Activated CD4-positive, alpha-beta T cell treated with anti-CD3 and anti-CD28 coated beads for 36 hours (primary cell): Measurements from ENCODE around the gene NUDT6. TPM values are rescaled to one million over a fixed set of nuclear protein-coding genes. Genes with fewer than 3 reads are reported as not detected.

Source experiments
- ATAC-seq: fragments of 200-7000 bp; cut with Tn5 transposase; one replicate; pipeline ENCODE4 v1.10.0; 2021; ENCODE audit warnings: mild to moderate bottlenecking, moderate library complexity
- CTCF ChIA-PET: fragments of 350-600 bp; sonication (Branson Sonifier 250); formaldehyde crosslinking; loops from one replicate; lab custom pipeline; 2021; ENCODE audit warnings: antibody characterized with exemption; lab: Charles Lee
- POLR2A ChIA-PET: fragments of 350-600 bp; sonication (Branson Sonifier 250); formaldehyde crosslinking; loops from one replicate; lab custom pipeline; 2021; ENCODE audit warnings: antibody characterized with exemption, inconsistent platforms; lab: Charles Lee
- DNase-seq: peaks from one replicate; pipeline ENCODE4 v3.0.0-alpha.2; 2020
- H3K27ac Mint-ChIP-seq: one replicate; pipeline ENCODE4 v1.8.0; 2021; ENCODE audit warnings: mixed read lengths
- H3K27me3 Mint-ChIP-seq: one replicate; pipeline ENCODE4 v1.8.0; 2021; ENCODE audit warnings: mixed read lengths
- H3K36me3 Mint-ChIP-seq: one replicate; pipeline ENCODE4 v1.8.0; 2021; ENCODE audit warnings: low read depth, mixed read lengths
- H3K4me1 Mint-ChIP-seq: one replicate; pipeline ENCODE4 v1.8.0; 2021; ENCODE audit warnings: mixed read lengths
- H3K4me3 Mint-ChIP-seq: one replicate; pipeline ENCODE4 v1.8.0; 2021; ENCODE audit warnings: mild to moderate bottlenecking, moderate library complexity, mixed read lengths
- H3K9me3 Mint-ChIP-seq: one replicate; pipeline ENCODE4 v1.8.0; 2021; ENCODE audit warnings: low read depth, mixed read lengths
- intact Hi-C, 2 experiments: fragments of 100-400 bp; cut with DNase I in 1 of 2; cut with micrococcal nuclease in 1 of 2; formaldehyde crosslinking; loops; one replicate each; pipeline versions ENCODE4 v1.14.2 to v1.15.1; 2022 to 2024; cut with DNase I, micrococcal nuclease
- total RNA-seq, 2 experiments: library from RNA; stranded (reverse); gene quantifications; one replicate each; pipeline ENCODE4 v1.2.3, GENCODE V29; 2021

NUDT6 gene
- total RNA-seq, 2 experiments from 2014 or later = 8.8 to 9.2 TPM

GRCh38 chr4:122914292-122914904, 8.0 kb downstream of the NUDT6 start:
- Mint-ChIP-seq H3K27me3 (no peaks in the 10 kb centered on the region), H3K36me3 (peaks cover 5% of the 10 kb centered on the region), H3K9me3 (no peaks in the 10 kb centered on the region), H3K4me3 (no peak overlapping the region), H3K4me1 (no peaks in the 10 kb centered on the region), H3K27ac (no peak overlapping the region)
- DNase-seq (peak; percentile 51), ATAC-seq (peak; percentile 85)
- intact Hi-C loops = loop anchor here (1.0 to 5.0 kb wide), 3 partner anchors 156 to 1012 kb away; no protein-coding TSS in a partner anchor
- ChIA-PET POLR2A (no interaction called here), CTCF (interaction anchor here (0.6 to 6.2 kb wide), 44 partner anchors 8 to 1014 kb away, joined by 3 to 54 read pairs (median 4); partner anchors contain the start of genes BBS12 and NUDT6)

GRCh38 chr4:122912810-122913575, 9.4 kb downstream of the NUDT6 start:
- ATAC-seq (no peak), DNase-seq (no peak)
- no peak overlapping the region for H3K27ac Mint-ChIP-seq
- H3K4me1 Mint-ChIP-seq = no peaks in the 10 kb centered on the region
- ChIA-PET POLR2A (no interaction called here), CTCF (interaction anchor here (0.7 to 6.2 kb wide), 11 partner anchors 10 to 689 kb away, joined by 3 to 54 read pairs (median 13); partner anchors contain the start of gene NUDT6)
- intact Hi-C loops = loop anchor here in 1 of 2 experiments (5.0 kb wide), 1 partner anchor 1011 kb away; no protein-coding TSS in a partner anchor
- H3K9me3 Mint-ChIP-seq = no peaks in the 10 kb centered on the region
- H3K27me3 Mint-ChIP-seq = no peaks in the 10 kb centered on the region
- peaks cover 5% of the 10 kb centered on the region for H3K36me3 Mint-ChIP-seq
- no peak overlapping the region for H3K4me3 Mint-ChIP-seq

GRCh38 chr4:122911588-122911987, 10.8 kb downstream of the NUDT6 start:
- no peaks in the 10 kb centered on the region for H3K4me1 Mint-ChIP-seq
- H3K27ac Mint-ChIP-seq = no peak overlapping the region
- ChIA-PET CTCF (interaction anchor here (0.6 to 6.2 kb wide), 7 partner anchors 9 to 156 kb away, joined by 3 to 54 read pairs (median 4); partner anchors contain the start of gene NUDT6), POLR2A (no interaction called here)
- H3K36me3 Mint-ChIP-seq = peaks cover 5% of the 10 kb centered on the region
- ATAC-seq (no peak), DNase-seq (no peak)
- no peak overlapping the region for H3K4me3 Mint-ChIP-seq
- no peaks in the 10 kb centered on the region for H3K9me3 Mint-ChIP-seq
- intact Hi-C loops = loop anchor here in 1 of 2 experiments (5.0 kb wide), 1 partner anchor 1009 kb away; no protein-coding TSS in a partner anchor
- H3K27me3 Mint-ChIP-seq = no peaks in the 10 kb centered on the region

GRCh38 chr4:122909683-122910082, 12.7 kb downstream of the NUDT6 start:
- H3K4me1 Mint-ChIP-seq = no peaks in the 10 kb centered on the region
- ChIA-PET CTCF (interaction anchor here (0.6 to 0.8 kb wide), 2 partner anchors 36 to 45 kb away, joined by 3 read pairs; no protein-coding TSS in a partner anchor), POLR2A (no interaction called here)
- peaks cover 3% of the 10 kb centered on the region for H3K36me3 Mint-ChIP-seq
- H3K4me3 Mint-ChIP-seq = no peak overlapping the region
- H3K27me3 Mint-ChIP-seq = no peaks in the 10 kb centered on the region
- H3K27ac Mint-ChIP-seq = no peak overlapping the region
- no peaks in the 10 kb centered on the region for H3K9me3 Mint-ChIP-seq
- ATAC-seq = no peak
- DNase-seq = no peak
- intact Hi-C loops = loop anchor here in 1 of 2 experiments (5.0 kb wide), 1 partner anchor 1007 kb away; no protein-coding TSS in a partner anchor

GRCh38 chr4:122908223-122908622, 14.2 kb downstream of the NUDT6 start:
- H3K27ac Mint-ChIP-seq = no peak overlapping the region
- ATAC-seq = no peak
- no peaks in the 10 kb centered on the region for H3K4me1 Mint-ChIP-seq
- H3K4me3 Mint-ChIP-seq = no peak overlapping the region
- peaks cover 3% of the 10 kb centered on the region for H3K36me3 Mint-ChIP-seq
- ChIA-PET POLR2A (no interaction called here), CTCF (no interaction called here)
- intact Hi-C loops = no loop called here
- no peaks in the 10 kb centered on the region for H3K27me3 Mint-ChIP-seq
- no peak for DNase-seq
- no peaks in the 10 kb centered on the region for H3K9me3 Mint-ChIP-seq

GRCh38 chr4:122906859-122907305, 15.5 kb downstream of the NUDT6 start:
- intact Hi-C loops = no loop called here
- ChIA-PET POLR2A (no interaction called here), CTCF (no interaction called here)
- peaks cover 2% of the 10 kb centered on the region for H3K36me3 Mint-ChIP-seq
- no peaks in the 10 kb centered on the region for H3K9me3 Mint-ChIP-seq
- no peak overlapping the region for H3K4me3 Mint-ChIP-seq
- ATAC-seq = no peak
- no peaks in the 10 kb centered on the region for H3K4me1 Mint-ChIP-seq
- peak; percentile 12 for DNase-seq
- H3K27ac Mint-ChIP-seq = no peak overlapping the region
- H3K27me3 Mint-ChIP-seq = no peaks in the 10 kb centered on the region

GRCh38 chr4:122903766-122904288, 18.6 kb downstream of the NUDT6 start:
- Mint-ChIP-seq H3K9me3 (no peaks in the 10 kb centered on the region), H3K36me3 (no peaks in the 10 kb centered on the region), H3K4me3 (no peak overlapping the region), H3K27me3 (no peaks in the 10 kb centered on the region), H3K4me1 (no peaks in the 10 kb centered on the region), H3K27ac (no peak overlapping the region)
- ATAC-seq (no peak), DNase-seq (no peak)
- intact Hi-C loops = no loop called here
- ChIA-PET CTCF (interaction anchor here (0.8 to 2.7 kb wide), 4 partner anchors 8 to 146 kb away, joined by 3 to 25 read pairs (median 8); no protein-coding TSS in a partner anchor), POLR2A (no interaction called here)

- ChIA-PET CTCF (interaction anchor here (1.0 to 2.2 kb wide), 2 partner anchors 11 to 22 kb away, joined by 3 to 10 read pairs; no protein-coding TSS in a partner anchor), POLR2A (no interaction called here)
- intact Hi-C loops = no loop called here
- Mint-ChIP-seq H3K27ac (no peak overlapping the region), H3K36me3 (no peaks in the 10 kb centered on the region), H3K9me3 (no peaks in the 10 kb centered on the region), H3K4me3 (no peak overlapping the region), H3K27me3 (no peaks in the 10 kb centered on the region), H3K4me1 (no peaks in the 10 kb centered on the region)
- DNase-seq (no peak), ATAC-seq (no peak)
These were observed 21.0 kb downstream of the NUDT6 start for GRCh38 chr4:122901247-122902010.

- no peaks in the 10 kb centered on the region for H3K4me1 Mint-ChIP-seq
- ChIA-PET POLR2A (no interaction called here), CTCF (no interaction called here)
- H3K9me3 Mint-ChIP-seq = no peaks in the 10 kb centered on the region
- no peak overlapping the region for H3K4me3 Mint-ChIP-seq
- DNase-seq (no peak), ATAC-seq (no peak)
- H3K27me3 Mint-ChIP-seq = no peaks in the 10 kb centered on the region
- no peak overlapping the region for H3K27ac Mint-ChIP-seq
- intact Hi-C loops = no loop called here
- no peaks in the 10 kb centered on the region for H3K36me3 Mint-ChIP-seq
These were observed 22.1 kb downstream of the NUDT6 start for GRCh38 chr4:122900314-122900713.

GRCh38 chr4:122899682-122900081, 22.7 kb downstream of the NUDT6 start:
- POLR2A ChIA-PET = no interaction called here
- Mint-ChIP-seq H3K4me3 (no peak overlapping the region), H3K27ac (no peak overlapping the region), H3K9me3 (no peaks in the 10 kb centered on the region), H3K4me1 (no peaks in the 10 kb centered on the region), H3K27me3 (no peaks in the 10 kb centered on the region), H3K36me3 (no peaks in the 10 kb centered on the region)
- DNase-seq = no peak
- intact Hi-C loops = no loop called here
- CTCF ChIA-PET = no interaction called here
- no peak for ATAC-seq
